B cell (primary cell): ENCODE data around the gene TMEM125.

Experiments
- EZH2 ChIP-seq: IDR thresholded peaks from 2 replicates; pipeline ENCODE4 v1.6.1; 2012; ENCODE audit warnings: borderline replicate concordance, low read depth, mild to moderate bottlenecking, moderate library complexity, low read length; ENCODE audit not compliant: insufficient read depth, poor library complexity, severe bottlenecking
- TF ChIP-seq, protein P1 (sequence below): fragments of 200-600 bp; IDR thresholded peaks from one replicate; pipeline ENCODE4 v1.8.0; 2022; ENCODE audit warnings: antibody characterized with exemption, mild to moderate bottlenecking

GRCh38 chr1:43319288-43319687 lies 49.5 kb downstream of the TMEM125 start:
- no peak for TF ChIP-seq EZH2
- TF ChIP-seq, protein P1, sequence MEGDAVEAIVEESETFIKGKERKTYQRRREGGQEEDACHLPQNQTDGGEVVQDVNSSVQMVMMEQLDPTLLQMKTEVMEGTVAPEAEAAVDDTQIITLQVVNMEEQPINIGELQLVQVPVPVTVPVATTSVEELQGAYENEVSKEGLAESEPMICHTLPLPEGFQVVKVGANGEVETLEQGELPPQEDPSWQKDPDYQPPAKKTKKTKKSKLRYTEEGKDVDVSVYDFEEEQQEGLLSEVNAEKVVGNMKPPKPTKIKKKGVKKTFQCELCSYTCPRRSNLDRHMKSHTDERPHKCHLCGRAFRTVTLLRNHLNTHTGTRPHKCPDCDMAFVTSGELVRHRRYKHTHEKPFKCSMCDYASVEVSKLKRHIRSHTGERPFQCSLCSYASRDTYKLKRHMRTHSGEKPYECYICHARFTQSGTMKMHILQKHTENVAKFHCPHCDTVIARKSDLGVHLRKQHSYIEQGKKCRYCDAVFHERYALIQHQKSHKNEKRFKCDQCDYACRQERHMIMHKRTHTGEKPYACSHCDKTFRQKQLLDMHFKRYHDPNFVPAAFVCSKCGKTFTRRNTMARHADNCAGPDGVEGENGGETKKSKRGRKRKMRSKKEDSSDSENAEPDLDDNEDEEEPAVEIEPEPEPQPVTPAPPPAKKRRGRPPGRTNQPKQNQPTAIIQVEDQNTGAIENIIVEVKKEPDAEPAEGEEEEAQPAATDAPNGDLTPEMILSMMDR = no peak
